Progenitor cell of endocrine pancreas (in vitro differentiated cells): Measurements from ENCODE around the gene DBH. TPM values are rescaled to one million over a fixed set of nuclear protein-coding genes. Genes with fewer than 3 reads are reported as not detected.

ENCODE experiments used
- DNase-seq: peaks from one replicate; pipeline ENCODE4 v3.0.0; 2021; ENCODE audit warnings: low spot score; ENCODE audit not compliant: unreplicated experiment
- H3K27ac Mint-ChIP-seq: 2 replicates; pipeline ENCODE4 v1.8.0; 2021; ENCODE audit warnings: mild to moderate bottlenecking, moderate library complexity, mixed read lengths
- H3K27me3 Mint-ChIP-seq: 2 replicates; pipeline ENCODE4 v1.8.0; 2021; ENCODE audit warnings: mixed read lengths
- H3K36me3 Mint-ChIP-seq: 2 replicates; pipeline ENCODE4 v1.8.0; 2022; ENCODE audit warnings: mixed read lengths; ENCODE audit not compliant: insufficient read depth
- H3K4me1 Mint-ChIP-seq: 2 replicates; pipeline ENCODE4 v1.8.0; 2021; ENCODE audit warnings: low read depth, mixed read lengths
- H3K4me3 Mint-ChIP-seq: 2 replicates; pipeline ENCODE4 v1.8.0; 2021; ENCODE audit warnings: low read depth, mild to moderate bottlenecking, moderate library complexity, mixed read lengths
- H3K9me3 Mint-ChIP-seq: 2 replicates; pipeline ENCODE4 v1.8.0; 2021; ENCODE audit warnings: low read depth, mixed read lengths
- total RNA-seq: library from RNA; stranded (reverse); gene quantifications from 2 replicates; pipeline ENCODE4 v1.2.1, GENCODE V29; 2021
- TF ChIP-seq, protein P1 (sequence below): fragments of 200-600 bp; sonication (generic); IDR thresholded peaks from one replicate; pipeline ENCODE4 v1.5.0; 2021; ENCODE audit warnings: antibody characterized with exemption, mild to moderate bottlenecking; ENCODE audit not compliant: unreplicated experiment

Gene DBH
- total RNA-seq, 1 donor from 2014 or later: not detected

- Mint-ChIP-seq H3K4me3 (no peak overlapping the region), H3K27me3 (peaks cover 76% of the 10 kb centered on the region), H3K36me3 (no peaks in the 10 kb centered on the region), H3K27ac (no peak overlapping the region), H3K4me1 (no peaks in the 10 kb centered on the region), H3K9me3 (no peaks in the 10 kb centered on the region)
- TF ChIP-seq, protein P1, sequence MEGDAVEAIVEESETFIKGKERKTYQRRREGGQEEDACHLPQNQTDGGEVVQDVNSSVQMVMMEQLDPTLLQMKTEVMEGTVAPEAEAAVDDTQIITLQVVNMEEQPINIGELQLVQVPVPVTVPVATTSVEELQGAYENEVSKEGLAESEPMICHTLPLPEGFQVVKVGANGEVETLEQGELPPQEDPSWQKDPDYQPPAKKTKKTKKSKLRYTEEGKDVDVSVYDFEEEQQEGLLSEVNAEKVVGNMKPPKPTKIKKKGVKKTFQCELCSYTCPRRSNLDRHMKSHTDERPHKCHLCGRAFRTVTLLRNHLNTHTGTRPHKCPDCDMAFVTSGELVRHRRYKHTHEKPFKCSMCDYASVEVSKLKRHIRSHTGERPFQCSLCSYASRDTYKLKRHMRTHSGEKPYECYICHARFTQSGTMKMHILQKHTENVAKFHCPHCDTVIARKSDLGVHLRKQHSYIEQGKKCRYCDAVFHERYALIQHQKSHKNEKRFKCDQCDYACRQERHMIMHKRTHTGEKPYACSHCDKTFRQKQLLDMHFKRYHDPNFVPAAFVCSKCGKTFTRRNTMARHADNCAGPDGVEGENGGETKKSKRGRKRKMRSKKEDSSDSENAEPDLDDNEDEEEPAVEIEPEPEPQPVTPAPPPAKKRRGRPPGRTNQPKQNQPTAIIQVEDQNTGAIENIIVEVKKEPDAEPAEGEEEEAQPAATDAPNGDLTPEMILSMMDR: no peak
- DNase-seq: no peak
These were observed 20.5 kb upstream of the DBH start for GRCh38 chr9:133615606-133616188.

GRCh38 chr9:133616643-133617405 lies 19.3 kb upstream of the DBH start:
- no peaks in the 10 kb centered on the region for H3K9me3 Mint-ChIP-seq
- H3K27me3 Mint-ChIP-seq: peaks cover 73% of the 10 kb centered on the region
- TF ChIP-seq, protein P1: no peak
- no peak for DNase-seq
- H3K27ac Mint-ChIP-seq: no peak overlapping the region
- no peaks in the 10 kb centered on the region for H3K4me1 Mint-ChIP-seq
- H3K36me3 Mint-ChIP-seq: no peaks in the 10 kb centered on the region
- H3K4me3 Mint-ChIP-seq: no peak overlapping the region

- Mint-ChIP-seq H3K4me1 (no peaks in the 10 kb centered on the region), H3K4me3 (no peak overlapping the region), H3K27ac (no peak overlapping the region), H3K27me3 (peaks cover 68% of the 10 kb centered on the region), H3K9me3 (no peaks in the 10 kb centered on the region), H3K36me3 (no peaks in the 10 kb centered on the region)
- DNase-seq: no peak
- TF ChIP-seq, protein P1: no peak
These were observed 17.4 kb upstream of the DBH start for GRCh38 chr9:133618726-133619125.

DNA sequence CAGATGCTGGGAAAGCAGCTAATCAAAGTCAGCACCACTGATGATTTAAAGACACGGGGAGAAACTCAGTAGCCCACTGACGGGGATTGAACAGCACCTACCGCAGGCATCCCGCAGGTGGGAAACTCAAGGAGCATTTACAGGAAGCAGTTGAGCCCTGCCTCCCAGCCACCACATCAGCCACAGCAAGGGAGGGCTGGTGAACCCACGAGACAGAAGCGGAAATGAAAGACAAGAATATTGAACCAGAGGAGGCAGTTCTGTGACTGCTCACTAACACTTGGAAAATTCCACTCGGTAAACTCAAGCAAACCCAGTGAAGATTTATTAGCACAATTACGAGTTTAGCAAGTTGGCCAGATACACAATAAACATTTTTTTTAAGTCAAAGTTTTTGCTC lies 16.4 kb upstream of the DBH start:
- Mint-ChIP-seq H3K27ac (no peak overlapping the region), H3K4me1 (no peaks in the 10 kb centered on the region), H3K36me3 (no peaks in the 10 kb centered on the region), H3K4me3 (no peak overlapping the region), H3K27me3 (peaks cover 61% of the 10 kb centered on the region), H3K9me3 (peaks cover 1% of the 10 kb centered on the region)
- no peak for DNase-seq
- TF ChIP-seq, protein P1: no peak

GRCh38 chr9:133621725-133622267 lies 14.4 kb upstream of the DBH start:
- H3K27me3 Mint-ChIP-seq: peaks cover 61% of the 10 kb centered on the region
- H3K9me3 Mint-ChIP-seq: peaks cover 10% of the 10 kb centered on the region
- H3K27ac Mint-ChIP-seq: no peak overlapping the region
- H3K36me3 Mint-ChIP-seq: no peaks in the 10 kb centered on the region
- no peaks in the 10 kb centered on the region for H3K4me1 Mint-ChIP-seq
- no peak overlapping the region for H3K4me3 Mint-ChIP-seq
- TF ChIP-seq, protein P1: no peak
- no peak for DNase-seq
